HG03139 (cell line): ENCODE data around the gene CD3D.

ENCODE experiments used
- ATAC-seq: cut with Tn5 transposase; IDR thresholded peaks from one replicate; pipeline ENCODE4 v1.9.1; 2021; ENCODE audit not compliant: unreplicated experiment

The CD3D gene

DNA sequence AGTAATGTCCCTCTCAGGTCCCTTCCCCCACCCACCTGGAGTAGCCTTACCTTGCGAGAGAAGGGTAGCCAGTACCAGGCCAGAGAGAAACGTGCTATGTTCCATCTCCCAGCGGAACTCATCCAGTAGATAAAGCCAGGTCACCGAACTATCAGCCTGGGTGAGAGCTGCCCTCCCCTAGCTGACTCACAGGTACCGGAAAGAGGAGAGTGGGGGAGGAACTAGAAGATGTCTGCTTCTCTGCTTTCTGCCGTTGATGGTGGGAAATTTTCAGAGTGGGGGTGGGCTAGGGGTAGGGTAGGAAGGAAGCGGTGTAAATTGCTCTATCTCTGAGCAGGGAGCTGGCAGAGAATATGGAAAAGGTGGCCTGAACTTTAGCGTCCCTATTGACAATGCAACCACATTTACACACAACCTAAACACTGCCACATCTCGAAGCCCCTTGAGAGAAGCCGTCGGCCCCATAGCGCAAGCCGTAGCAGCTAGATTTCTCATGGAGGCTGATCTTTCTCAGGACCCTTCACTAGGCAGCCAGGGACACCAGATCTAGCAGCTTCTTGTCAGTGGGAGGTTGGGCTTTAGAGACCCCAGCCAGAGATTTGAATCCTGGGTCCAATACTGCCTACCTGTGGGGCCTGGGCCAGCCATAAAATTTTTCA lies at the start of gene CD3D:
Gene CD3D (minus strand): TSS at position 203 of the 659 bp plus-strand sequence. CDS start 98 bp downstream, at position 105.
- no peak for ATAC-seq

DNA sequence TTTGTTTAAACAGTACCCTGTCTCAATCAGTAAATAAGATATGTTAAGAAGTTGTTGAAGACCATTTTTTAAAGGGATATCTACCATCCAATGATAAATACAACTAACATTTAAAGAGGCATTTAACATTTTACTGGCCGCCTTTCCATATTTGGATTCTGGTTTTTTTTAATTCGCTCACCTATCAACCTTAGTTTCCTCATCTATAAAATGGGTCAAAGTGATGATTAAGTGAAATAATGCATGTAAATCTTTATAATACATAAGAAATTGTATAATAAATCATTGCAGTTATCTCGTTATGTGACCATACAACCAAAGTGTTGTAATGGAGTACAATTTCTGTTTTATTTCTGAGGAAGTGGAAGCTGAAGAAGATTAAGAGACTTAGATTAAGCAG lies 41.2 kb upstream of the CD3D start:
- ATAC-seq = no peak

- ATAC-seq = no peak
These were observed 40.4 kb upstream of the CD3D start for GRCh38 chr11:118382954-118383353.

GRCh38 chr11:118380571-118380970 lies 38.1 kb upstream of the CD3D start:
- no peak for ATAC-seq

GRCh38 chr11:118379497-118379896 lies 37.0 kb upstream of the CD3D start:
- no peak for ATAC-seq

DNA sequence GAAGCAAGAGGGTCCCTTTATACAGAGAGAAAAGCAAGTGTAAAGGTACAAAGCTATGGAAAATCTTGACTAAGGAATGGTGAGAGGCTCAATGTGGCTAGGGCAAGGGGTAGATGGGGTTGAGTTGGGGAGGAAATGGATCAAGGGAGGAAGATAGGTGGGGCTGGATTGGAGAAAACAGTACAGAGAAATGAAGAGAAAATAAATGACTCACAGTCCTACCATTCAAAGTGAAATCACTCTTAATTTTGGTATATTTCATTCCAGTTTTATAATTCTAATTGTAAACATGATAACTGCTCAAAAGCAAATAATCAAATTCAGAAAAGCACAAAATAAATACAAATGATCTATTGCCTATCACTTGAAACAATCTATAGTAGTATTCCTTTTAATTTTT lies 33.5 kb upstream of the CD3D start:
- no peak for ATAC-seq

DNA sequence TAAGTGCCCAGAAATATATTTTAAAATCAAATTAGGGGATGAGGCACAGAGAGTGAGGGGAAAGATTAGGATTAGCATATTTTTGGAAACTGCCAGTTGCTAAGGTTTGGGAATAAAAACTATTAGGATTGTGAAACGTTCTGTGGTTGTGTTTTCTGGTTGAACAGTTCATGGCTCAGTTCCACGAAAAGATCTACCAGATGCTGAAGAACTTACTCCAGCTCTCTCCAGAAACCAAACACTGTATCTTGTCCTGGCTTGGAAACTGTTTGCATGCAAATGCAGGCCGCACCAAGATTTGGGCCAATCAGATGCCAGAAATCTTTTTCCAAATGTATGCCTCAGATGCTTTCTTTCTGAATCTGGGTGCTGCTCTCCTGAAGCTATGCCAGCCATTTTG lies 32.2 kb upstream of the CD3D start:
- ATAC-seq = no peak

- no peak for ATAC-seq
These were observed 31.4 kb upstream of the CD3D start for GRCh38 chr11:118373871-118374270.

DNA sequence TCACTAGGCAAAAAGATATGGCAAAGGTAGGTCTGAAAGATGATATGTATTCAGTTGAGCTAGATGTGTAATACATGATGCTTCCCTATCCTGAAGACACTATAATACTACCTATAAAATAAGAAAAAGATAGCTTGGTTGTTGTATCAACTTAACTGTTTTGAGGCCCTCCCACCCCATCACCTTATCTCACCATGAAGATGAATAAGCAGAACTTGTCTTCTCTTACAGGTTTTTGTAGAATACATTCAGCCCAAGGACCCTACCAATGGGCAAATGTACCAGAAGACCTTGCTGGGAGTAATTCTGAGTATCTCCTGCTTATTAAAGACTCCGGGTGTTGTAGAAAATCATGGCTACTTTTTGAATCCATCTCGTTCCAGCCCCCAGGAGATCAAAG lies 30.8 kb upstream of the CD3D start:
- ATAC-seq = no peak

- ATAC-seq = no peak
These were observed 28.3 kb upstream of the CD3D start for GRCh38 chr11:118370774-118371173.

DNA sequence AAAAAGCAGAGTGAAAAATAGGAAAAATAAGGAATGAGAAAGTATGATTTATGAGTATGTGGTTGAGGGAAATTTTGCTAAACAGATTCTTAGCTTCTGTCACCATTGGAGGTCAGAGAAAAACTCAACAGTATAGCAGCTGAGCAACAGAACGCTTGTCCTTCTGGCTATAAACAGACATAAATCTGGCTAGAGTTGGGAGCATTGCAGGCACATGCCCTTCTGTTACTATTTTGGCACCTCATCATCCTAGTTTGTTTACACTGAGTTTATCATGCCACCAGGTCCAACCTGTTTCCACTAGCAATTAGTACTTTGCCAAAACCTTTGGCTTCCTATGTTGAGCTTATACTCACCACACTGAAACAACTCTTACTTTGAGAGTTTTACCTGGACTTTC lies 23.8 kb upstream of the CD3D start:
- ATAC-seq = no peak

GRCh38 chr11:118364956-118365615 lies 22.6 kb upstream of the CD3D start:
- no peak for ATAC-seq

- ATAC-seq = peak; percentile 88
These were observed 16.9 kb upstream of the CD3D start, which contains the start of gene UBE4A for GRCh38 chr11:118359295-118359958. Gene UBE4A, plus strand, starts transcription at chr11:118359600. Its CDS starts 5,481 bp downstream, at chr11:118365081.

DNA sequence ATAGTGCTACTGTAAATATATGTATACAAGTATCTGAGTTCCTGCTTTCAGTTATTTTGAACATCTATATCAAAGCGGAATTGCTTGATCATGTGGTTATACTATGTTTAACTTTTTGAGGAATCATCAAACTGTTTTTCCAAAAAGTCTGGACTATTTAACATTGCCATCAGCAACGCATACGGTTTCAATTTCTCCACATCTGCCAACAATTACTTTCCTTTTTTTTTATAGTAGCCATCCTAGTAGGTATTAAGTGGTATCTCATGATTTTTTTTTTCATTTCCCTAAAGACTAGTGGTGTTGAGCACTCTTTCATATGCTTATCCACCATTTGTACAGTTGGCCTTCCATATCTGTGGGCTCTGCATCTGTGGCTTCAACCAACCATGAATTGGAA lies 15.6 kb upstream of the CD3D start:
- ATAC-seq = no peak

DNA sequence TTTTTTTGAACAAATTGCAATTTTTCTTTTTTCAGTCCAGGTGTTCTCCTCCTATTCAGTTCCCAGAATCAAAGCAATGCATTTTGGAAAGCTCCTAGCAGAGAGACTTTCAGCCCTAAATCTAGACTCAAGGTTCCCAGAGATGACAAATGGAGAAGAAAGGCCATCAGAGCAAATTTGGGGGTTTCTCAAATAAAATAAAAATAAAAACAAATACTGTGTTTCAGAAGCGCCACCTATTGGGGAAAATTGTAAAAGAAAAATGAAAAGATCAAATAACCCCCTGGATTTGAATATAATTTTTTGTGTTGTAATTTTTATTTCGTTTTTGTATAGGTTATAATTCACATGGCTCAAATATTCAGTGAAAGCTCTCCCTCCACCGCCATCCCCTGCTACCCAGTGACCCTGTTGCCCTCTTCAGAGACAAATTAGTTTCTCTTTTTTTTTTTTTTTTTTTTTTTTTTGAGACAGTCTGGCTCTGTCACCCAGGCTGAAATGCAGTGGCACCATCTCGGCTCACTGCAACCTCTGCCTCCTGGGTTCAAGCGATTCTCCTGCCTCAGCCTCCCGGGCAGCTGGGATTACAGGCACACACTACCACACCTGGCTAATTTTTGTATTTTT lies 10.7 kb upstream of the CD3D start:
- ATAC-seq = no peak

DNA sequence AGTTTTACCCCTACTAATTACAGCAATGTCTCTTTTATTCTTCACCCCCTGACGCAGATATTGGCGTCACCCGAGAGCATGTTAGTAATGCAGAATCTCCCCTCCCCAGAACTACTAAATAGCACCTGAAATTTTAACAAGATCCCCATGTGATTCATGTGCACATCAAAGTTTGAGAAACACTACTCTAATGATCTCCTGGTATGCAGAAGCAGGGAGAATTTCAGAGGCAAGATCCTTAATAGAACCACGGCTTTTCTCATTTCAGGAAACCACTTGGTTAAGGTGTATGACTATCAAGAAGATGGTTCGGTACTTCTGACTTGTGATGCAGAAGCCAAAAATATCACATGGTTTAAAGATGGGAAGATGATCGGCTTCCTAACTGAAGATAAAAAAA lies 7.0 kb upstream of the CD3D start:
- no peak for ATAC-seq

- no peak for ATAC-seq
These were observed 1.5 kb upstream of the CD3D start, which contains the start of gene CD3G for GRCh38 chr11:118343981-118344515. Gene CD3G, plus strand, starts transcription at chr11:118344344. Its CDS starts 80 bp downstream, at chr11:118344424.

DNA sequence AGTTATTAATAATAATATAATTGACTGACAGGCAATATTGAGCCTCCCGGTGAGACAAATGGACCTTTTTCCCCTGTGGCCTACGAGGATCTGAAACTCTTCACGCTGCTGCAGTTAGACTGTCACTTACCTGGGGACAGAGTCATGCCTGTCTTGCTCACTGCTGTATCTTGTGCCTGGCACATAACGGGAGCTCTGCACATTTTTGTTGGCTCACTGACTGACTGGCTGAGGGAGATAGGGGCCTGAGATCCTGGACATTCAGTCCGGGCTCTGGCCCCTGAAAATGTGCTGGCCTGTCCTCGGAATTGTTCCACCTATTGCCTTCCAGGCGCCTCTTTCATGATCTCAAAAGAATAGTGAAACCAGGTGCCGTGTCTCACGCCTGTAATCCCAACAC lies 743 bp upstream of the CD3D start:
- no peak for ATAC-seq

- no peak for ATAC-seq
These were observed 553 bp downstream of the CD3D start for GRCh38 chr11:118341815-118342489.

- ATAC-seq = no peak
These were observed 1.2 kb downstream of the CD3D start for GRCh38 chr11:118341261-118341660.

GRCh38 chr11:118340449-118340848 lies 2.1 kb downstream of the CD3D start:
- ATAC-seq = no peak
